H1 (cell line): ENCODE measurements around the gene SYT17. TPM values are rescaled to one million over a fixed set of nuclear protein-coding genes. Genes with fewer than 3 reads are reported as not detected.
A peak's percentile ranks its signal among the peaks of the same experiment; 100 is the strongest.

Source experiments
- CTCF ChIA-PET: fragments of 300-600 bp; sonication (Branson Sonifier 250); formaldehyde crosslinking; loops from one replicate; lab custom pipeline; 2021; ENCODE audit not compliant: partially characterized antibody; lab: Charles Lee
- POLR2A ChIA-PET: fragments of 300-600 bp; sonication (Branson Sonifier 250); formaldehyde crosslinking; loops from one replicate; lab custom pipeline; 2021; ENCODE audit warnings: inconsistent platforms; ENCODE audit not compliant: partially characterized antibody; lab: Charles Lee
- DNase-seq, 2 experiments: peaks; one replicate each; pipeline versions ENCODE4 v3.0.0 to v3.0.0-alpha.2; 2010 to 2022; ENCODE audit warnings: low spot score in 2 of 2, low read depth in 1 of 2, mixed read lengths in 1 of 2
- FAIRE-seq: peaks from 2 replicates; lab custom pipeline; 2011; peaks lifted over from hg19 to GRCh38; lab: Jason Lieb, UNC
- H2AFZ ChIP-seq: 2 replicates; pipeline ENCODE4 v1.8.1; 2012; ENCODE audit warnings: low read length, inconsistent platforms
- H2AK5ac ChIP-seq: 2 replicates; pipeline ENCODE4 v1.6.1; 2013; ENCODE audit warnings: low read depth, low read length
- H2BK120ac ChIP-seq: replicated peaks from 2 replicates; pipeline ENCODE3; 2013; ENCODE audit warnings: low read depth, low read length, inconsistent platforms
- H2BK12ac ChIP-seq: 2 replicates; pipeline ENCODE4 v1.6.1; 2013; ENCODE audit warnings: low read depth, low read length
- H2BK15ac ChIP-seq: 2 replicates; pipeline ENCODE4 v1.6.1; 2013; ENCODE audit warnings: low read length
- H2BK20ac ChIP-seq: 2 replicates; pipeline ENCODE4 v1.6.1; 2013; ENCODE audit warnings: low read length
- H2BK5ac ChIP-seq: 2 replicates; pipeline ENCODE4 v1.6.1; 2013; ENCODE audit warnings: low read depth, low read length
- H3K14ac ChIP-seq: 2 replicates; pipeline ENCODE4 v1.6.1; 2013; ENCODE audit warnings: inconsistent platforms; ENCODE audit not compliant: insufficient read length
- H3K18ac ChIP-seq: 2 replicates; pipeline ENCODE4 v1.6.1; 2013; ENCODE audit warnings: low read length; ENCODE audit errors: extremely low read depth
- H3K23ac ChIP-seq: 2 replicates; pipeline ENCODE4 v1.6.1; 2013; ENCODE audit warnings: inconsistent platforms; ENCODE audit not compliant: insufficient read length
- H3K23me2 ChIP-seq: 2 replicates; pipeline ENCODE4 v1.6.1; 2013; ENCODE audit warnings: low read depth, low read length
- H3K27ac ChIP-seq: 2 replicates; pipeline ENCODE4 v1.6.1; 2011; ENCODE audit warnings: low read depth, low read length, inconsistent platforms
- H3K27me3 ChIP-seq, 4 experiments: replicated peaks in 1 of 4; 1 replicate in 1 of 4; 2 replicates in 3 of 4; pipeline versions ENCODE4 v1.6.1 to v1.8.1; 2011 to 2013; ENCODE audit warnings: low read length in 3 of 4, mild to moderate bottlenecking in 3 of 4, inconsistent platforms in 2 of 4, mixed read lengths in 2 of 4, moderate library complexity in 1 of 4; ENCODE audit not compliant: control insufficient read depth in 3 of 4, insufficient read depth in 3 of 4; ENCODE audit errors: extremely low read depth in 1 of 4
- H3K36me3 ChIP-seq, 4 experiments: 2 replicates each; pipeline versions ENCODE4 v1.6.1 to v1.8.1; 2011 to 2013; ENCODE audit warnings: mild to moderate bottlenecking in 4 of 4, low read length in 3 of 4, moderate library complexity in 2 of 4, control low read depth in 1 of 4, inconsistent platforms in 1 of 4; ENCODE audit not compliant: insufficient read depth in 4 of 4, control insufficient read depth in 2 of 4
- H3K4ac ChIP-seq: replicated peaks from 2 replicates; pipeline ENCODE3; 2013; ENCODE audit warnings: low read length, low read depth, mixed read lengths, inconsistent platforms; ENCODE audit not compliant: insufficient read length
- H3K4me1 ChIP-seq, 4 experiments: replicated peaks in 1 of 4; 1 replicate in 1 of 4; 2 replicates in 3 of 4; pipeline versions ENCODE4 v1.6.1 to v1.8.1; 2011 to 2013; ENCODE audit warnings: low read length in 3 of 4, inconsistent platforms in 2 of 4, mixed read lengths in 1 of 4; ENCODE audit not compliant: insufficient read depth in 4 of 4, control insufficient read depth in 3 of 4
- H3K4me2 ChIP-seq, 2 experiments: 2 replicates each; pipeline versions ENCODE4 v1.6.1 to v1.8.1; 2011 to 2013; ENCODE audit warnings: low read depth in 2 of 2, low read length in 2 of 2, control low read depth in 1 of 2, inconsistent platforms in 1 of 2, mild to moderate bottlenecking in 1 of 2; ENCODE audit not compliant: insufficient read depth in 1 of 2
- H3K4me3 ChIP-seq, 4 experiments: fragments of 200-600, 300-600 bp in 1 of 4; sonication (generic), shearing (Covaris generic), sonication (Bioruptor Twin) in 1 of 4; 2 replicates each; pipeline versions ENCODE4 v1.5.1 to v1.8.1; 2011 to 2016; ENCODE audit warnings: low read length in 4 of 4, low read depth in 3 of 4, control low read depth in 2 of 4, inconsistent platforms in 2 of 4, mild to moderate bottlenecking in 2 of 4, mixed read lengths in 1 of 4, moderate library complexity in 1 of 4; ENCODE audit not compliant: insufficient read depth in 2 of 4; ENCODE audit errors: extremely low read depth in 1 of 4
- H3K56ac ChIP-seq: replicated peaks from 2 replicates; pipeline ENCODE3; 2013; ENCODE audit warnings: low read depth, mild to moderate bottlenecking, mixed read lengths, low read length, inconsistent platforms; ENCODE audit not compliant: insufficient read length
- H3K79me1 ChIP-seq: 2 replicates; pipeline ENCODE4 v1.6.1; 2013; ENCODE audit warnings: low read depth, low read length, control low read depth
- H3K79me2 ChIP-seq, 2 experiments: 2 replicates each; pipeline versions ENCODE4 v1.6.1 to v1.8.1; 2012 to 2013; ENCODE audit warnings: low read length in 2 of 2, mild to moderate bottlenecking in 2 of 2, inconsistent platforms in 1 of 2; ENCODE audit not compliant: insufficient read depth in 2 of 2, control insufficient read depth in 1 of 2
- H3K9ac ChIP-seq, 4 experiments: replicated peaks in 1 of 4; 1 replicate in 1 of 4; 2 replicates in 3 of 4; pipeline versions ENCODE4 v1.6.1 to v1.8.1; 2011 to 2013; ENCODE audit warnings: low read depth in 3 of 4, low read length in 3 of 4, control low read depth in 2 of 4, mild to moderate bottlenecking in 2 of 4, moderate library complexity in 2 of 4, inconsistent platforms in 1 of 4; ENCODE audit errors: extremely low read depth in 1 of 4
- H3K9me3 ChIP-seq, 2 experiments: 2 replicates each; pipeline versions ENCODE4 v1.6.1 to v1.8.1; 2012 to 2013; ENCODE audit warnings: mild to moderate bottlenecking in 2 of 2, moderate library complexity in 2 of 2, control low read depth in 1 of 2, inconsistent platforms in 1 of 2, low read depth in 1 of 2, low read length in 1 of 2, mixed read lengths in 1 of 2; ENCODE audit not compliant: insufficient read depth in 2 of 2
- H4K20me1 ChIP-seq, 2 experiments: replicated peaks in 1 of 2; 2 replicates each; pipeline versions ENCODE3 to v1.8.1; 2011 to 2013; ENCODE audit warnings: inconsistent platforms in 2 of 2, low read length in 2 of 2, mild to moderate bottlenecking in 1 of 2; ENCODE audit not compliant: insufficient read depth in 2 of 2, control insufficient read depth in 1 of 2
- H4K5ac ChIP-seq: 2 replicates; pipeline ENCODE4 v1.6.1; 2013; ENCODE audit warnings: low read length, low read depth, mixed read lengths, inconsistent platforms; ENCODE audit not compliant: insufficient read length
- H4K8ac ChIP-seq: 2 replicates; pipeline ENCODE4 v1.8.0; 2013; ENCODE audit warnings: mild to moderate bottlenecking, moderate library complexity, low read length, inconsistent platforms; ENCODE audit not compliant: insufficient read depth; ENCODE audit errors: extremely low read depth
- H4K91ac ChIP-seq: replicated peaks from 2 replicates; pipeline ENCODE3; 2013; ENCODE audit warnings: low read length, mixed read lengths, inconsistent platforms; ENCODE audit not compliant: insufficient read length
- BACH1 ChIP-seq: IDR thresholded peaks from 2 replicates; pipeline ENCODE4 v1.6.1; 2012; ENCODE audit warnings: low read length, improper control_type of control experiment
- CTBP2 ChIP-seq: IDR thresholded peaks from 2 replicates; pipeline ENCODE4 v1.7.0; 2011; ENCODE audit warnings: borderline replicate concordance, mild to moderate bottlenecking, moderate library complexity, mixed read lengths, low read length; ENCODE audit not compliant: insufficient read depth, insufficient read length
- EGR1 ChIP-seq: IDR thresholded peaks from 2 replicates; pipeline ENCODE4 v1.6.1; 2011; ENCODE audit warnings: low read depth, low read length, borderline replicate concordance
- KDM1A ChIP-seq: fragments of 200-600, 300-600 bp; sonication (generic); IDR thresholded peaks from 2 replicates; pipeline ENCODE4 v1.7.1; 2016; ENCODE audit warnings: mild to moderate bottlenecking, low read length, borderline replicate concordance
- SP1 ChIP-seq: IDR thresholded peaks from 2 replicates; pipeline ENCODE4 v1.6.1; 2011; ENCODE audit warnings: low read depth, low read length
- TEAD4 ChIP-seq: IDR thresholded peaks from 2 replicates; pipeline ENCODE4 v1.6.1; 2012; ENCODE audit warnings: low read depth, low read length, inconsistent platforms, mixed read lengths
- WGBS, 2 experiments: shearing (Covaris generic) in 1 of 2; methylation state at CpG; one replicate each; pipeline versions ENCODE4 v1.1.6 to v1.1.7; 2013 to 2015; ENCODE audit warnings: low lambda C conversion rate in 2 of 2, mixed read lengths in 2 of 2, inconsistent platforms in 1 of 2, low coverage in 1 of 2, missing lambda C conversion rate in 1 of 2; ENCODE audit not compliant: insufficient replicate concordance in 2 of 2, insufficient coverage in 1 of 2, insufficient read length in 1 of 2; ENCODE audit errors: extremely low coverage in 1 of 2, missing lambda C conversion rate in 1 of 2; 5-methylcytosine and 5-hydroxymethylcytosine counted together
- polyA plus RNA-seq, 7 experiments: library from polyadenylated mRNA; depleted of rRNA in 3 of 7; stranded (reverse) in 5 of 7; unstranded in 2 of 7; fragments of >200 nt in 5 of 7; fragments of 200-250 nt in 2 of 7; gene quantifications; 1 replicate in 5 of 7; 2 replicates in 1 of 7; 4 replicates in 1 of 7; pipeline versions ENCODE4 v1.2.1 to v1.2.3, GENCODE V29; 2011 to 2013; ENCODE audit warnings: missing spikeins in 2 of 7, mixed read lengths in 2 of 7
- total RNA-seq: library from RNA; stranded (reverse); fragmentation: NEBNext Ultra II Directional; extraction: Animal tissue kit (Norgen Biotek cat#: 25700); gene quantifications from 2 replicates; pipeline ENCODE4 v1.2.1, GENCODE V29; 2021

Gene SYT17
- total and polyA plus RNA-seq, 2 of the 8 experiments (the other 6 are each of a cell fraction or from before 2014, with no cell fraction given): 5.8 to 18.1 TPM

GRCh38 chr16:19184823-19185509 is 16.9 kb downstream of the SYT17 start:
- no peak overlapping the region for H2AFZ ChIP-seq
- H2BK15ac ChIP-seq: no peak overlapping the region
- H3K79me2 ChIP-seq: no peaks in the 10 kb centered on the region
- H3K4me3 ChIP-seq: peak overlapping the region in 1 of 4 experiments; percentile 10; a peak in 1 of 8 replicates
- no peak overlapping the region for H4K5ac ChIP-seq
- no peak for DNase-seq
- no peak overlapping the region for H4K91ac ChIP-seq
- no peak overlapping the region for H3K56ac ChIP-seq
- H2BK5ac ChIP-seq: peak overlapping the region; percentile 22; the same call in 1 of the 2 replicates
- peak overlapping the region; percentile 18 to 28 for H3K4me2 ChIP-seq
- 63% methylated on average over 8 of the region's 9 CpGs; no CpG with 5 or more reads in 1 of the 2 experiments for WGBS, 2 experiments
- H4K20me1 ChIP-seq: no peaks in the 10 kb centered on the region
- no peak overlapping the region for H3K23ac ChIP-seq
- H3K9ac ChIP-seq: no peak overlapping the region
- no peaks in the 10 kb centered on the region for H3K27me3 ChIP-seq
- no peak for FAIRE-seq
- no peak overlapping the region for H3K27ac ChIP-seq
- no peak overlapping the region; the same call in 1 of the 2 replicates for H3K18ac ChIP-seq
- no peaks in the 10 kb centered on the region for H3K9me3 ChIP-seq
- H3K36me3 ChIP-seq: 0 out of 8 replicates have a peak, but pooled peaks cover 0 to 2% (median 0%) of the 10 kb centered on the region in 4 experiments
- no peaks in the 10 kb centered on the region for H3K79me1 ChIP-seq
- peaks cover 2% of the 10 kb centered on the region; the same call in 1 of the 2 replicates for H3K23me2 ChIP-seq
- H3K4me1 ChIP-seq: peaks cover 0 to 8% (median 4%) of the 10 kb centered on the region in 4 experiments; a peak in 3 of 7 replicates
- no peak overlapping the region for H2BK20ac ChIP-seq
- H2AK5ac ChIP-seq: no peak overlapping the region; the same call in 1 of the 2 replicates
- POLR2A ChIA-PET: interaction anchor here (1.5 kb wide), 1 partner anchor 14 kb away, joined by 5 read pairs; no protein-coding TSS in a partner anchor
- peak overlapping the region; percentile 92; the same call in 1 of the 2 replicates for H2BK12ac ChIP-seq
- CTCF ChIA-PET: interaction anchor here (0.6 to 1.5 kb wide), 6 partner anchors 9 to 140 kb away, joined by 3 to 8 read pairs (median 4); no protein-coding TSS in a partner anchor
- no peak overlapping the region for H4K8ac ChIP-seq
- no peak overlapping the region for H2BK120ac ChIP-seq
- no peak overlapping the region for H3K14ac ChIP-seq
- no peak overlapping the region for H3K4ac ChIP-seq
- TF ChIP-seq TEAD4: peak; percentile 91
- TF ChIP-seq SP1: 0 out of 2 replicates have a peak, but pooled peaks have one; percentile 15
- TF ChIP-seq KDM1A: peak; percentile 67; the same call in 1 of the 2 replicates
- no peak for TF ChIP-seq BACH1
- 0 out of 2 replicates have a peak, but pooled peaks have one; percentile 32 for TF ChIP-seq EGR1
- no peak for TF ChIP-seq CTBP2
